GM12872 (cell line): ENCODE measurements around the gene DNASE1L1.

Experiments
- TF ChIP-seq, protein P1 (sequence below): IDR thresholded peaks from 3 replicates; pipeline ENCODE4 v1.5.1; 2011; ENCODE audit warnings: low read depth, mild to moderate bottlenecking, low read length, moderate library complexity; ENCODE audit not compliant: insufficient read depth

Gene DNASE1L1, protein sequence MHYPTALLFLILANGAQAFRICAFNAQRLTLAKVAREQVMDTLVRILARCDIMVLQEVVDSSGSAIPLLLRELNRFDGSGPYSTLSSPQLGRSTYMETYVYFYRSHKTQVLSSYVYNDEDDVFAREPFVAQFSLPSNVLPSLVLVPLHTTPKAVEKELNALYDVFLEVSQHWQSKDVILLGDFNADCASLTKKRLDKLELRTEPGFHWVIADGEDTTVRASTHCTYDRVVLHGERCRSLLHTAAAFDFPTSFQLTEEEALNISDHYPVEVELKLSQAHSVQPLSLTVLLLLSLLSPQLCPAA

DNA sequence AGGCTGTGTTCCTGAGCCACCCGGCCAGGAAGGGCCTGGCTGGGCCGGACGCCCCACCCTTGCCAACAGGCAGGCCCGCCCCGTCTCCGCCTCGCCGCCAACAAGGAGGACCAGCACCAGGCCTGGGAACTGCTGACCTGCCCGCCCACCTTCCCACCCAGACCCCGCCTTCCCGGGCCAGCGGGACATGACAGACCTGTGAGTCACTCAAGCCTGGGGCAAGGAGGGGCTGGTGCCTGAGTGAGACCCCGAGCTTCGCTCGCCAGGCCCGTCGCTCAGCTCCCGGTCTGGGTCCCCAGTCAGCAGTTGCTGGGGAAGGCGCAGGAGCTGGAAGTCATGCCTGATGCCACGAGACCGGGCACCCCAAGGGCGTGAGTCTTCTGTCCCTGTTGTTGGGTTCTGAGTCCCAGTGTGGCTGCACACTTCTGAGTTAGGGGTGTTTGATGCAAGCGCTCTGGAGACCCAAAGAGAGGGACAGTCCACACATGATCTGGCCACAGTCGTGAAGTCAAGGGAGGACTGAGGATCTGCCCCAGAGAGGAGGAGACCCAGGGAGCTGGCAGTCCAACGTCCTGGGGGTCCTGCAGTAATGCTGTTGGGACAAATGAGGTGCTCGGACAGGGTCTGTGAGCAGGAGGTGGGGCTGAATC lies at the start of gene DNASE1L1:
Gene DNASE1L1, minus strand, starts transcription at position 33 of the 650 bp plus-strand sequence. CDS start 3,686 bp downstream, outside the sequence.
- TF ChIP-seq, protein P1, sequence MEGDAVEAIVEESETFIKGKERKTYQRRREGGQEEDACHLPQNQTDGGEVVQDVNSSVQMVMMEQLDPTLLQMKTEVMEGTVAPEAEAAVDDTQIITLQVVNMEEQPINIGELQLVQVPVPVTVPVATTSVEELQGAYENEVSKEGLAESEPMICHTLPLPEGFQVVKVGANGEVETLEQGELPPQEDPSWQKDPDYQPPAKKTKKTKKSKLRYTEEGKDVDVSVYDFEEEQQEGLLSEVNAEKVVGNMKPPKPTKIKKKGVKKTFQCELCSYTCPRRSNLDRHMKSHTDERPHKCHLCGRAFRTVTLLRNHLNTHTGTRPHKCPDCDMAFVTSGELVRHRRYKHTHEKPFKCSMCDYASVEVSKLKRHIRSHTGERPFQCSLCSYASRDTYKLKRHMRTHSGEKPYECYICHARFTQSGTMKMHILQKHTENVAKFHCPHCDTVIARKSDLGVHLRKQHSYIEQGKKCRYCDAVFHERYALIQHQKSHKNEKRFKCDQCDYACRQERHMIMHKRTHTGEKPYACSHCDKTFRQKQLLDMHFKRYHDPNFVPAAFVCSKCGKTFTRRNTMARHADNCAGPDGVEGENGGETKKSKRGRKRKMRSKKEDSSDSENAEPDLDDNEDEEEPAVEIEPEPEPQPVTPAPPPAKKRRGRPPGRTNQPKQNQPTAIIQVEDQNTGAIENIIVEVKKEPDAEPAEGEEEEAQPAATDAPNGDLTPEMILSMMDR, result no peak

DNA sequence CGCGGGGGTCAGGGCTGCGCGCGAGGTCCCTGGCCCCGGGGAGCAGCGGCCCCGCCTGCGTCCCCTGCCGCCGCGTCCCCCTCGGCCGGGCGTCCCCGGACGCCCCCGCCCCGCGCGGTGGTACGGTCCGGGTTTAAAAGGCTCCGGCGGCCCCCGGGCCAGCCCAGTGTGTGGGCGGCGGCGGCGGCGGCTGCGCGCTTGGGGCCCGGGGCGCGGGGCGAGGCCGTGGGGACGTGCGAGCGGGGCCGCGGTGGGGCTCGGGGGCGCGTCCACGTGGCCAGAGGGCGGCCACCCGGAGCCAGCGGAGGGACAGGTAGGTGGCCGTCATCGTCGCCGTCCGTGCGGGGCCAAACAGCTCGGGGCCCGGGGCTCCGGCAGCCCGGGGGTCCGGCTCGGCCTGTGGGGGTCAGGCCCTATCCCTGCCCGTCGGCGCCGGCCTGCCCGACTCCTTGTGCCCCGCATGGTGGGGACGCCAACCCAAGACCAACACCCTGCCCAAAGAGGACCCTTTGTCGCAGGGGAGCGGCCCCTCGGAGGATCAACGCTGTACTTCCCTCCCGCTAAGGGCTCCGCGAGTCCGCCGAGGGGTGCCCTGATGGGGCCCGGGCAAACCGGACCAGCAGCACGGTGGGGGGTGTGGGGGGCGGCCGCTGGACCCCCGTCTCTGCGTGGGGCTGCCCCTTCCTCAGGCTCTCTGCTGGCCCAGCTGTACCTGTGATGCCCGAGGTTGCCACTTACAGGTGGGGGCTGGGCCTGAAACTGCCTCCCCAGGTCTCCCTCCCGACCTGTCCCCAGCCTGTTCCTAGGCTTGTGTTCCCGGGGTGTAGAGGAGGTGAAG lies 49.3 kb upstream of the DNASE1L1 start, which contains the start of gene PLXNA3:
Gene PLXNA3, plus strand, starts transcription at position 166 of the 838 bp plus-strand sequence. CDS start 1,903 bp downstream, outside the sequence.
- TF ChIP-seq, protein P1, result no peak

DNA sequence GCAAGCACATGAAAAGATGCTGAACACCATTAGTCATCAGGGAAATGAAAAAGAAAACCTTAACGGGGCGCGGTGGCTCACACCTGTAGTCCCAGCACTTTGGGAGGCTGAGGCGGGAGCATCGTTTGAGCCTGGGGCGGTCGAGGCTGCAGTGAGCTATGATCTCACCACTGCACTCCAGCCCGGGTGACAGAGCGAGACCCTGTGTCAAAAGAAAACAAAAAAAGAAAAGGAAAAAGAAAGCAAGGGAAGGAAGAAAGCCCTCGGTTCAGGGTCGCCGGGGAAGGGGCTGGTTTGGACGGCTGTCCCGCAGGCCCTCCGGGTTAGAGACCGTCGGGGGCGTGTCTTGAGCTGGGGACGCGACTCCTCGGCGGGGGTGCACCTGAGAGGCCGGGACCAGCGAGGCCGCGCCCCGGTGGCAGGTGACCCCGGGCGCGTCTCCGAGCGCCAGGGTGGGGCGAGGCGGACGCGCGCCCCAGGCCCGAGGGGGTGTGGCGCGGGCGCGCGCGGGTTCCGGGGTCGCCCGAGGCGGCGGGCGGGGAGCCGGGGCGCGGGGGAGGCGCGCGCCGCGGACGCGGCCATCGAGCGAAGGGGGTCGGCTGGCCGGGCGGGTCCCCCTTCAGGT lies 48.5 kb upstream of the DNASE1L1 start:
- TF ChIP-seq, protein P1, result no peak

DNA sequence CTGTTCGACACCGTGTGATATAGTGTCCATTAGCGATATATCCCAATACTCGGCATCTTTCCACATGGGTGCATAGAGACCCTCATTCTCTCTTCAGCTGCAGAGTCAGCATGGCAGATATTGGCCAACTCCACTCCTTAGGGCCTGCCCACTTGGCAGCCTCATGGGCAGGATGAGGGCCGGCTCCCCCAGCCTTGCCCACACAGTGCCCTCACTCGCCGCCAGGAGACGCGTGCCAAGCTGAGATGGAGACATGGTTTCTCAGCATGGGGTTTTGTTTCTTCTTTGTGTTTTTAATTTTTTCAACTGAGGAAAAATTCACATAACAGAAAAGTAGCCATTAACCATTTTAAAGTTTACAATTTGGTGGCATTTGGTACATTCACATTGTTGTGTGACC lies 43.8 kb upstream of the DNASE1L1 start:
- TF ChIP-seq, protein P1, result no peak

- TF ChIP-seq, protein P1, result no peak
Measured at GRCh38 chrX:154450312-154450711, 41.3 kb upstream of the DNASE1L1 start.

- TF ChIP-seq, protein P1, result no peak
Measured at GRCh38 chrX:154449618-154450017, 40.6 kb upstream of the DNASE1L1 start.
